NCI-H187 (cell line): ENCODE results near the gene STMND1.

Experiments used
- DNase-seq, 2 experiments: peaks; one replicate each; lab custom pipeline; 2025; lab: John Stamatoyannopoulos, UW

STMND1 gene

DNA sequence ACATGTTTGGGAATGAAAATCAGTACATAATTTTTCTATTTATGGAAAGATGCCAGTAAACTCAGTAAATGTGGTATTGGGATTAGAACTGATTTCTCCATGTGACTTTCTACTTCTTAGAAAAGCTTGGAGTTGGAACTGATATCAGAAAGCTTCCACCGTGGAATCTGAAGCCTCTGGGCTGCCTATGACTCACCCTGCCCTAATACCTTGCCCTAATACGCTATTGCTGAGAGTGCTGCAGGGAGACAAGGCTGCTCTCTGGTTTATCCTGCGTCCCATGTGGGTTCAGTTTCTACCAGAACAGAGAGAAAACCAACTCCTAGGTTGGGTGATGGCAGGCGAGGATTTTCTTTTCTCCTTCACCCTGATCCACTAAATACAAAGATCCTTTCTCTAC, 3.3 kb upstream of the STMND1 start:
- no peak for DNase-seq

DNA sequence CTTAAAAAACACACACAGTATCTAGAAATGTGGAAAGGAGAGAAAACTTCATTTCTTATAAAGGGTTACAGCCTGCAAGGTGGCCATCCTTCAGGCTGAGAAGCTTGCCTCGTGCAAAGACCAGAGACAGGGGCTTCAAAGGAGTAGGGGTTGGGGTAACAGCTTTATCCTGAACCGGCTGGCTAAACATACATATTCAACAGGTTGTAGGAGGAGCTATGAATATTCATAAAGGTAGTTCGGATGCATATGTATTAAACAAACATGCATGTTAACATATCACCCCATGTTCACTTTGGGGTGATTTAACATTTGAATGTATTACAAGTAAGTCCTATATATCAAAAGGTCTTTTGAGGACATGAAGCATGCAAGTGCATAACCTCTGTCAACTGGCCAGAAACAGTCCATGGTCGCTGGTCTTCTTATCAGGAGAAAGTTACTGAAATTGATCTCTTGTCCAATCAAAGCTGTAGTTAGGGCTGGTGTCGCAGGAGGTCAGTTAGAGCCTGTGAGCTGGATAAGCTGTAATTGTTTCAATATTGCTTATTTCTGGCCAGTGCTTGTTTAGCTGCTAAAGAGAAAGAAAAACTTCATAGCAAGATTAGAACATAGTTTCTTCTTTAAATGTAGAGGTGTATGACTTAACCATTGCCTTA, 2.3 kb upstream of the STMND1 start:
- DNase-seq = no peak

DNA sequence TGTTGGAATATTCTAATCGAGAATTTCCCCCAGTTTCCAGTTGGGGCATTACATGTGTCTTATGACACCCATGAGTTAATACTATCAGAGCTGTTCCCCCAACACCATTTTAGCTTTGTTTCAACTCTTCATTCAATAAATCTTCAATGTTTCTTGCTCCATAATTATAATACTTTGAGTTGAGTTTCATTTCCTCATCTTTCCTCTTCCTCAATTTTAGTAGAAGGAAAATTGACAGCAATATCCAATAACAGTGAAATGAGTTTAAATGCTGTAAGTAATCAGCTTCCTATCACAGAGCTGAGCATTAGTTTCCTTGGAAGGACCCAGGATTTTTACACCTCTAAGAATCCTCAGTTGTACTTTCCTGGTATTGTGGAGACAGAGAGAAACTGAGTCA, 1.0 kb upstream of the STMND1 start:
- DNase-seq = no peak

DNA sequence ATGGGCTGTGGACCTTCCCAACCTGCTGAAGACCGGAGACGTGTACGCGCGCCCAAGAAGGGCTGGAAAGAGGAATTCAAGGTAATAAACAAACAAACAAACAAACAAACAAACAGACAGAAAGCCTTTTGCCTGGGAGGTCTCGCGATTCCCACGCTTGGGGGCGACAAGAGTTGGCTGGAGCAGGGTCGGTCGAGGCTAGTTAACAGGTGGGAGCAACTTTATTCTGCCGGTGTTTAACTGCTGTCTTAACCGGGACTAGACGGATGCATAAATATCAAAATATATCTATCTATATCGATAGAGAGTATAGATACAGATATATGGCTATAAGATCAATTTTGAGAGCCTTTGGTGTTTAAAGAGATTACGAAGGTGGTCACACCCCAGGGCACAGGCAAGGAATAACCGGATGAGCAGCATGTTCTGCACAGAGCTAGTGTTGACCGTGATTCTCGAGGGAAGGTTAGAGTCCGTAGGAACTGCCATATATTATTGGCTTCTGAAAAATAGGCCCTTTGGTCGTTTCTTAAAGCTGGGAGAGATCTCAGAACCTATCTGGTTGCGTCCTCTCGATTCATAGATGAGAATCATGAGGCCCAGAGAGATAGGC, 514 bp downstream of the STMND1 start:
- DNase-seq = no peak

DNA sequence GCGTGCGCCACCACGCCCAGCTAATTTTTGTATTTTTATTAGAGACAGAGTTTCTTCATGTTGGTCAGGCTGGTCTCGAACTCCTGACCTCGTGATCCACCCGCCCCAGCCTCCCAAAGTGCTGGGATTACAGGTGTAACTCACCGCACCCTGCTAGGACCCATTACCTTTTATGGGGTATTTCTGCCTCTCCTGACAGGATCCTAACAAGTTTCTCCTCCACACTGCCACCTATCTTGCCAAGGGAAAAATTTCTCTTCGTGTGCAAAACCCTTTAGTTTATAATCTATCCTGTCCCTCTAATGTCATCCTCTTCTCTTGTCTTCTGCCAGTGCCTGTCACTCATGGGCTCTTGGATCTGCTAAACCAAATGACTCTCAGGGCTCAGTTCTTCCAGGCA, 1.9 kb downstream of the STMND1 start:
- no peak for DNase-seq

DNA sequence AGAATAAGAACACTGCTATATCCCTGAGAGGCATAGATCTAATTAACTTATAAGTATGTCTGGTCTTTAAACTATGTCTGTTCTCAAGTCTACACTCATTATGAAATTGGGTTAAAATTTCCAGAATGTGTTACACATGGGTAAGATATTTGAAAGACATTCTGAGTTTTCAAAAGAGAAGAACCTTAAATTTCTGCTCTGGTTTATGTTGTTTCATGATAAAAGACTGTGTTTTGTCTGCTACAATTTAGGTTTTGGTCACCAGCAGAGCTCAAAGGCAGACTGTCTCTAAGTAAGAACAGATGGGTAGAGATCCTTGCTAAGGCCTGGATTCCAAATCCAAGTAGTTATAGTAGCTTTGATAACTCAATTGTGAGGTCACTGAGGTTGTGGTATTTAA, 6.0 kb downstream of the STMND1 start:
- no peak for DNase-seq

DNA sequence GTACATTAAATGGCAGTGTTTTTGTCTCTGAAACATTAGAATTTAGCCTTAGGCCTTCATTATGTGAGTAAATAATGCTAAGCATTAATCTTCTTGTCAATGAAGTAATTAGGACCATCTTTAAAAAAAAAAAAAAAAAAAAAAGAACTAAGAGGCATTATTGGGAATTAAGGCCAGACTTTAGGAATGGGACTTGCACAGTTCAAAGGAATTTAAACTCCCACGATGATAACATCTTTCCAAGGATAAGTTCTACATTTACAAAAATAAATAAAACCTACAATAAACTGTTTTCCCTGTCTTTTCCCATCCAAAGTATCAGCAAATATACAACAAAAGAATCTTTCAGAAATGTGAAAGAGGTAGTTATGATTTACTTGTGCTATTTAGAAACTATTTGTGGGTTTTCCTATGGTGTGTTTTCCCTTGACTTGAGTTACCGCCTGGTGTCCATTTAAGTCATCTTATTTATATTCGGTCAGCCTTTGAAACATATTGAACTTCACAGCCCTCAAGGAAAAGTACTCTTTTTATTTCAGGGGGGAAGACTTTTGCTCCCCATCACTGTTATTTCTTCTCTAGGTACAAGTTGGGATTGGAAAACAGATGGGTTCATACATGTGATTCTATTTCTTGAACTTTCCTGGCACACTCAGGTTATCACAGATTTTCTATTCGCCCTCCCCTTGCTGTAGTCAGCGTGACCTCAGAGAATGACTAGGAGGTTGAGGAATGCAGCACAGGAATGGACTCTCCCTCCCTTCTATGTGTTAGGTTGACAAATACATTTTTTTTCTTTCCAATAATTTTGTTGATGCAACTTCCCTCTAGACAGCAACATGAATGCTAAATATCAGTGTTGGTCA, 13.6 kb downstream of the STMND1 start:
- DNase-seq = no peak

DNA sequence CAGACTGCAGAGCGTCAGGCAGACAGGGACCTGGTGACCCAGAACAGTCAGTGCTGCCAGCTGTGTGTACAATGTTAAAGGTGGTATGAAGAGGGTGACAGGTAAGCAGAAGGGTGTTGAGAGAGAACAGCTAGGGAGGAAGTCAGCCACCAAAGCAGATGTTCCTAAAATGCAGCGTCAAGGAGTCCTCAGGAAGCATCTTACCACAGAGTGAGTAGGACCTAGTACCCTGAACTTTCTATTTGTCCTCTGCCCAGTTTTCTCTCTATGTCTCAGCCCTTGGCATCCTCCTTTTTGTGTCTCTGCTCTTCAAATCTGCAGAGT, 14.2 kb downstream of the STMND1 start:
- DNase-seq = no peak

DNA sequence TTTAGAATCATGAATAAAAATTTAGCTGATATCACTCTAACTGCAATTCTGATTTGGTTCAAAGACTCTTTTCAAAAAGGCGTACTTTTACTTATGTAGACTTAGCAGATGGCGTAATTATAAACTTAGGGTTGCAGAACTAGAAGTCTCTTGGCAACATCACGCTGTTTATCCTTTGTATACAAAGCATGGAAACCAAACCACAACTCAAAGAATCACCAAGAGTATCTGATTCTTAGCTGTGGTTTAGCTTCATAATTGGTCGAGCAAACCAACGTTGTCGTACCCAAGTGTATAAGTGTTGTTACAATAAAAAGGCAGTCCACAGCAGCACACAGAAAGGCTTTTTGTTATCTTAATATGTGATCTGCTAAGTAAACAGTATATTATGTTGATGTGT, 18.2 kb downstream of the STMND1 start:
- DNase-seq = no peak

DNA sequence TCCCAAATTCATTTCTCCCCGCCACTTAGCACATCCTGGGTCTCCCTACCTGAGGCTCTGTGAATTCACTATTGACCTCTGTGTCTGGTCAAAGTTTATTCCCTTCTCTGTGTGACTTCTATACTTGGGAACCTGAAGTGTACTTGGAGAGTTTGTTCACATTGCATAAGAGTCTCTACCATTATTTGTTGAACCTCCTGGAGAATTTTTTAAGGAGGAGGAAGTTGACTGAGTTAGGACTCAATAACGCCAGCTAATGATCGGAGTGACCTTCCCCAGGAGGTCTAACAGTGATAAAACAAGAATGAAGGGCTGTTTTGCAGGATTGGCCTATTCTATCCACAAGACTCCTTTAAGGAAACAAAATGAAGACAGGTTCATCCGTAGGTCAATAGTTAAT, 23.6 kb downstream of the STMND1 start:
- DNase-seq = no peak

DNA sequence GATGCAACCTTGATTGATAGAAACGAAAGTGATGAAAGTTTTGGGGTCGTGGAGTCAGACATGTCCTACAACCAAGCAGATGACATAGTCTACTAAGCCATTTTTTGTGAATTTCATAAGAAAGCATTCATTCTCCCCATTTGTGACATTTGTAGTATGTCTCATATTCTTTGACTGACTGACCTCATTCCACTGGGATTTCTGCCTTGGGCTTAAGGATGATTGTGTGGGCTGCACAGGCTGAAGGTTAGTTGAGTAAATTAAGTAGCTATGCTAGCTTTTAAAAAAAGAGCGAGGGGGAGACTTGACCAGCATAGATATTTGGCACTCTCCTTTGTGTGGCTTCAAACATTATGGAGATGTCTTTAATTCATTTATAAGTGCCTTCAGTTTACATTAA, 28.9 kb downstream of the STMND1 start:
- DNase-seq = no peak

DNA sequence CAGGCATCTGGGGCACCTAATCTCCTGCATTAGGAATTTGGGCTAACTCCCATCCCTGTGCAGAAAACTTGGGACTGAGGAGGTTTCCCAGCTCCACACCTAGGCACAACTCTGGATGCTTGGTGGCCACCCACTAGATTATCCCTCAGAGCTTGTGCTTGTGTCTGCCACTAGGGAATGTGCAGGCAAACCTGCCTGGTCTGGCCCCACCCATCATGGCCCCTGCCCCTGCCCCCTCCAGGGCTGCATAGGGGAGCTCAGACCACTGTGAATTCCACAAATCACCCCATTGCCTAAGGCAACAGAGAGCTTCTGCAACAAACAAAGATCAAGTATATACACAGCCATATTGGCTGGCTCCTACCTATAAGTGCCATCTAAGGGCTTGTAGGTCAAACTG, 31.1 kb downstream of the STMND1 start:
- no peak for DNase-seq

DNA sequence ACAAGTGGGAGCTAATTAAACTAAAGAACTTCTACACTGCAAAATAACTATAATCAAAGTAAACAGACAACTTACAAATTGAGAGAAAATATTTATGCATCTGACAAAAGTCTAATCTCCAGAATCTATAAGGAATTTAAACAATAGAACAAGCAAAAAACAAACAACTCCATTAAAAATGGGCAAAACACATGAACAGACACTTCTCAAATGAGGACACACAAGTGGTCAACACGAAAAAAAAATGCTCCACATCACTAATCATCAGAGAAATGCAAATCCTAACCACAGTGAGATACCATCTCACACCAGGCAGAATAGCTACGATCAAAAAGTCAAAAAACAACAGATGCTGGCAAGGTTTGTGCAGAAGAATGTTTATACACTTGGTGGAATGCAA, 36.2 kb downstream of the STMND1 start:
- no peak for DNase-seq

DNA sequence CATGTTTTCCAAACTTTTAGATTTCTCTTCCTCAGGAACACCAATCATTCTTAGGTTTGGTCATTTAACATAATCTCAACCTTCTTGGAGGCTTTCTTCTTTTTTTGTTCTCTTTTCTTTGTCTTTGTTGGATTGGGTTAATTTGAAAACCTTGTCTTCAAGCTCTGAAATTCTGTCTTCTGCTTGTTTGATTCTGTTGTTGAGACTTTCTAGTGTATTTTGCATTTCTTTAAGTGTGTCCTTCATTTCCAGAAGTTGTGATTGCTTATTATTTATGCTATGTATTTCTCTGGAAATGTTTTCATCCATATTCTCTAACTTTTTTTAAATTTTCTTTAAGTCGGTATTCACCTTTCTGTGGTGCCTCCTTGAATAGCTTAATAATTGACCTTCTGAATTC, 42.2 kb downstream of the STMND1 start:
- no peak for DNase-seq

DNA sequence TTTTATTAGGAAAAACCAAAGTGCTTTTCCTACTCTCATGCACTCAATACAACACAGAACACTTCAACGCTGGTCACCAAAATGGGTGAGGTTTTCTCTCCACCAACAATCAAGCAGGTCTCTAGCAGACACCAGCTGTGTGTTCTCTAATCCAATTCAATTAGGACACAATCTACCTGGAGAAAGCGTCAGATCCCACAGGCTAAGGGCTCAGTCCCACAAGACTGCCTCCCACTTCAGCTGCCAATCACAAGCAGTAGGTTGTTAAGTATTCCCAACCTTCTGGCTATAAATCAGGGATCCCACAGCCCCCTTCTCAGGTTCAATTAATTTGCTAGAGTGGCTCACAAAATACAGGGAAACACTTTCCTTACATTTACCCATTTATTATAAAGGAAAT, 47.7 kb downstream of the STMND1 start:
- no peak for DNase-seq

DNA sequence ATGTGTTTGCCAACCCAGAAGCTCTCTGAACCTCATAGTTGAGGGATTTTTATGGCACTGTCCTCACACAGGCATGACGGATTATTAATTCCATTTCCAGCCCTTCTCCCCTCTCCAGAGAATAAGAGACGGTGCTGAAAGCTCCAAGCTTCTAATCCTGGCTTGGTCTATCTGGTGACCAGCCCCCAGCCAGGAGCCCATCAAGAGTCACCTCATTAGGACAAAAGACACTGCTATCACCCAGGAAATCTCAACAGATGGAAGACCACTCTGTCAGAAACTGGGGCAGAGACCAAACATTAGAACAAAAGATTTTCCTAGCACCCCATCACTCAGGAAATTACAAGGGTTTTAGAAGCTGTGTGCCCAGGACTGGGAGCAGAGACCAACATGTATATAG, 48.2 kb downstream of the STMND1 start:
- no peak for DNase-seq

DNA sequence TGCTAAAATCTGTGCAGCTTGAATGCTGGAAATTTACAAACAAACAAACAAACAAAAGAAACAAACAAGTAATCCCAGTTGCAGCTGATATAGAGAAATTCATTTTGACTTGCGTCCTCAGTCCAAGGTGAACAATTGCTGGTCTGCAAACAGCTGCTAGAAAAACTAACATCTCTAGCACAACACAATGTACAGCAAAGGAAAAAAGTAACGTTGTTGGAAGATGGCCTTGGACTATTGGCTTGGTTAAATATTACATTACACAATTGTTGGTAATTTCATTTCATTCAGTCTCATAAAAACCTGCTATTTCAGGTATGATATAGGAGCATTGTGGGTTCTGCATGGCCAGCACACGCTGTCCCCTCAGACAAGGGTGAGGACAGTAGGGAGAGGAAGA, 50.0 kb downstream of the STMND1 start:
- no peak for DNase-seq

DNA sequence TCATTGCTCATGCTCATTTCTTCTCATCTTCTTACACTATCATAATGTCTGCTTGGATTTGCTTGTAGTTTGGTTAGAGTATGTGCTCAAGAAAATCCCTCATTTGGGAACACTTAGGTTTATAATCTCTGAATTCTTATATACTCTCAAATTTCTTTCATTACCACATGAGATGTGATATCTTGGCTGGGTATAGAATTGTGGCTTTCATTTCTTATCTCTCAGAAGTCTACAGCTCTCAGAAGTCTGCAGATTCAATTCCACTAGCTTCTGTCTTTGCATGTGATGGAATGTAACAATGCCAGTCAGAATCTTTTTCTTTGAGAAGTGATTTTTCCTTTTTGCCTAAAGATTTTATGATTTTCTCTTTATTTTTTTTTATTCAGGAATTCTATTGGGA, 50.9 kb downstream of the STMND1 start:
- DNase-seq = no peak

DNA sequence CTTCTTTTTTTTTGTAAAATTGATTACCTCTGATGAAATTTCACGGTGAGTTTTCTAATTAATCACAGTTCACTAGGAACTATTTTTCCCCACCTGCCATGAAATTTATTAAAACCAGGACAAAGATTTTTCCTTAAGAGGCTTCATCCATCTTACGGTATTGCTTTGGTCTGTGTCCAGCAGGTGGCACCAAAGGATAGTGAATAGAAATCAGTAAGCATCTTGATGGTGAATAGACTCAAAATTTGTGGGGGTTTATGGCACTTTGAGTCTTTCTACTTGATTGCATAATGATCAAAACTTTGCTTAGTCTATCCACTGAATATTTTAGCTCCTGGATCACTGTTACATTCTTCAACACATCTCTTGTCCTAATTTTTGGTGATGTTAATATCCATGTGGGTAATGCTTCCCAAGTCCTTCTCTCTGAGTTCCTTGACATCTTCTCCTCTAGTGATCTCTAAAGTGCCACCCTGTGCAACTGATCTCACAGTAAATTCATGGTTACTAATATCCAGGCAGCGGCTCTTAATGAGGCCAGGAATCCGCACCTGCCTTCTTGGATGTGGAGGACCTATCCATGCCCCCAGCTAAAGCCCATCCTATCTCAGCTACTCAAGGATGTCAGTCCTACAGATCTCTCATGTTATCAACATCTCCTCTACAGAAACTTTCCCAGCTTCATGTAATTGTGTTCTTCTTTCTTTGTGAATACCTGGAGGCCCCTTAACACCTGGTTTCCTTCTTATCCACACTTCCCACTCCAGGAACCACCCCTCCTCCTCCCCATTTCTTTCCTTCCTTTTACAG, 54.5 kb downstream of the STMND1 start:
- peak; percentile 33 to 48 for DNase-seq

DNA sequence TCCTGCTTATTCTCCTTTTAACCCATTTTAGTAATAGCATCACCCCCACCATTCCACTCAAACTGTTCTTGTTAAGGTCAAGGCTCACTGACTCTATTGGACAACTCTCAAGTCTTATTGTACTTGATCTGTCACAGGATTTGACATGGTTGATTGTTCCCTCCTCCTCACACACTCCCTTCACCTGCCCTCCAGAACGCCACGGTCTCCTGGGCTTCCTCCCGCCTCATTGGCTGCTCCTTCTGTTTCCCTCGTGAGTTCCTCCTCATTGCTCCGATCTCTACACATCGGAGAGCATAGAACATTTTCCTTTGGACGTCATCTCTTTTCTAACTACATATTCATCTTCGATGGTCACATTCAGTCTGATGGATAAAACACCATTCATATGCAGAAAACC, 55.1 kb downstream of the STMND1 start:
- DNase-seq = no peak

DNA sequence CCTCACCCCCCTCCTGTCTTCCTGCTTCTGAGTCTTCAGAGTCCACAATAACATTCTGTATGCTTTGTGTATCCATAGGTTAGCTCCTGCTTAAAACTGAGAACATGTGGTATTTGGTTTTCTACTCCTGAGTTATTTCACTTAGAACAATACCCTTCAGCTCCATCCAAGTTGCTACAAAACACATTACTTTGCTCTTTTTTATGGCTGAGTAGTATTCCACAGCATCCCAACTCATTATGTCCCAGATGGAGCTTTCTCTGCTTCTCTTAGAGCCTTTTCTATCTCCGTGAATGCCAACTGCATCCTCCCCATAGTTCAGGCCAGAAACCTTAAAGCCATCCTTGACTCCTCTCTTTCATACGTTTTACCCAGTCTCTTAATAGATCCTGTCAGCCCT, 55.8 kb downstream of the STMND1 start:
- no peak for DNase-seq

DNA sequence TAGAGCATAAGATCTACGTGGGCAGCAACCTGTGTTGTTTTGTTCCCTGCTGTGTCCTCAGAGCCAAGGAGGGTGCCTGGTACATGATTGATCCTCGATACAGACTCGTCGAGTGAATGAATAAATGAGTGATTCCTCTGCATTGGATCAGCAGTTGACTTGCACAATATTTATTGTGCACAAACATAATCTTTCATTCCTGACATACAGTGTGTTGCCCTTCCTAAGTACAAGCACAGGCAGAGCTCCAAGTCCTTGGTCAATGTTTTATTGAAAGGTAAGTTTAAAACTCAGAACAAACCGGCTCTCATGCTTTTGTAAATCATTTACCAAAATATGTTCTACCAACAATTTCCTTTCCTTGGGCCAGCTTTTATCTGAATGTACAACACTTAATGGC, 57.4 kb downstream of the STMND1 start:
- DNase-seq = no peak

DNA sequence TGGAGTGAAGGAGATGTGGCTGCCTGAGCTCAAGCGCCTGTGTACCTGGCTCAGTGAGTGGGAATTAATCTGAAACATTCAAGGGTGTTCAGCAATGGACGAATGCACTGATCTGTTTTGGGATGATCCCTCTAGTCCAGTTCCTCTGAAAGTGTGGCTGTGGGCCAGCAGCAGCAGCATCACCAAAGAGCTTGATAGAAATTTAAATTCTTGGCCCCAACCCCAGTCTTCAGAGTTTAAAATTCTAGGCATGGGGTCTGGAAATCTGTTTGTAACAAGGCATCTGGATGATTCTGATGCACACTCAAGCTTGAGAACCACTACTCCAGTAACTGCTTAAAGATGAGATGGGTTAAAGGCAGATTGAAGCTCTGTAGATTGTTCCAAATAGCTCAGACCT, 59.2 kb downstream of the STMND1 start:
- DNase-seq = no peak
